WTC11 (cell line): ENCODE results near the gene HPSE2. TPM values are rescaled to one million over a fixed set of nuclear protein-coding genes. Genes with fewer than 3 reads are reported as not detected.

ENCODE experiments used
- ATAC-seq: fragments of 200-7000 bp; cut with Tn5 transposase; 2 replicates; pipeline ENCODE4 v1.10.0; 2021; ENCODE audit warnings: mild to moderate bottlenecking, moderate library complexity
- CTCF ChIA-PET: fragments of 300-600 bp; sonication (Branson Sonifier 250); formaldehyde crosslinking; loops from one replicate; lab custom pipeline; 2021; ENCODE audit warnings: antibody characterized with exemption; lab: Charles Lee
- POLR2A ChIA-PET: fragments of 350-600 bp; sonication (Branson Sonifier 250); formaldehyde crosslinking; loops from one replicate; lab custom pipeline; 2021; ENCODE audit warnings: antibody characterized with exemption; lab: Charles Lee
- DNase-seq: peaks from one replicate; pipeline ENCODE4 v3.0.0; 2021; ENCODE audit warnings: low spot score
- H3K27ac Mint-ChIP-seq: 2 replicates; pipeline ENCODE4 v1.8.0; 2021; ENCODE audit warnings: mixed read lengths
- H3K27me3 Mint-ChIP-seq: 2 replicates; pipeline ENCODE4 v1.8.0; 2021; ENCODE audit warnings: low read depth, mild to moderate bottlenecking, moderate library complexity, mixed read lengths
- H3K36me3 Mint-ChIP-seq: 2 replicates; pipeline ENCODE4 v1.8.0; 2021; ENCODE audit warnings: mixed read lengths
- H3K4me1 Mint-ChIP-seq: 2 replicates; pipeline ENCODE4 v1.8.0; 2022; ENCODE audit warnings: mixed read lengths
- H3K4me3 Mint-ChIP-seq: 2 replicates; pipeline ENCODE4 v1.8.0; 2021; ENCODE audit warnings: mild to moderate bottlenecking, moderate library complexity, mixed read lengths
- H3K9me3 Mint-ChIP-seq: 2 replicates; pipeline ENCODE4 v1.8.0; 2021; ENCODE audit warnings: mixed read lengths
- CBFB ChIP-seq: sonication (generic); formaldehyde crosslinking; IDR thresholded peaks from 2 replicates; pipeline ENCODE4 v1.8.1; 2022; ENCODE audit warnings: mild to moderate bottlenecking, low read depth, missing genetic modification reagents
- FOXP1 ChIP-seq: sonication (generic); formaldehyde crosslinking; IDR thresholded peaks from 2 replicates; pipeline ENCODE4 v1.8.0; 2022; ENCODE audit warnings: missing genetic modification reagents, mild to moderate bottlenecking, moderate library complexity, borderline replicate concordance
- HMGA2 ChIP-seq: fragments of 250-450 bp; sonication (Bioruptor Pico); IDR thresholded peaks from 2 replicates; pipeline ENCODE4 v1.4.0; 2021; ENCODE audit warnings: mild to moderate bottlenecking, moderate library complexity
- JUN ChIP-seq: sonication (generic); formaldehyde crosslinking; IDR thresholded peaks from 2 replicates; pipeline ENCODE4 v1.8.0; 2023; ENCODE audit warnings: mild to moderate bottlenecking, missing genetic modification reagents
- NFYB ChIP-seq: sonication (generic); formaldehyde crosslinking; conservative IDR thresholded peaks from 2 replicates; pipeline ENCODE4 v1.8.0; 2022; ENCODE audit warnings: low read depth, missing genetic modification reagents
- OVOL2 ChIP-seq: fragments of 250-450 bp; sonication (Bioruptor Pico); IDR thresholded peaks from 2 replicates; pipeline ENCODE4 v1.9.0; 2021; ENCODE audit warnings: mild to moderate bottlenecking, borderline replicate concordance
- ZNF138 ChIP-seq: sonication (generic); formaldehyde crosslinking; conservative IDR thresholded peaks from 2 replicates; pipeline ENCODE4 v1.8.1; 2022; ENCODE audit warnings: mild to moderate bottlenecking, moderate library complexity, missing genetic modification reagents
- ZNF232 ChIP-seq: sonication (generic); formaldehyde crosslinking; IDR thresholded peaks from 2 replicates; pipeline ENCODE4 v1.8.0; 2022; ENCODE audit warnings: mild to moderate bottlenecking, missing genetic modification reagents
- ZNF532 ChIP-seq: fragments of 250-450 bp; sonication (Bioruptor Pico); IDR thresholded peaks from 2 replicates; pipeline ENCODE4 v1.9.0; 2021; ENCODE audit warnings: mild to moderate bottlenecking, borderline replicate concordance
- total RNA-seq: library from RNA; stranded (reverse); gene quantifications from 3 replicates; pipeline ENCODE4 v1.2.3, GENCODE V29; 2021
- TF ChIP-seq, protein P1 (sequence below): sonication (generic); formaldehyde crosslinking; IDR thresholded peaks from 2 replicates; pipeline ENCODE4 v1.8.1; 2023; ENCODE audit warnings: mild to moderate bottlenecking, missing genetic modification reagents, borderline replicate concordance
- TF ChIP-seq, protein P2 (sequence below): sonication (generic); formaldehyde crosslinking; IDR thresholded peaks from 2 replicates; pipeline ENCODE4 v1.8.1; 2022; ENCODE audit warnings: missing genetic modification reagents, borderline replicate concordance
- TF ChIP-seq, protein P3 (sequence below): sonication (generic); formaldehyde crosslinking; IDR thresholded peaks from 2 replicates; pipeline ENCODE4 v1.8.1; 2022; ENCODE audit warnings: low read depth, missing genetic modification reagents, borderline replicate concordance
- TF ChIP-seq, protein P4 (sequence below): sonication (generic); formaldehyde crosslinking; IDR thresholded peaks from 2 replicates; pipeline ENCODE4 v1.8.0; 2022; ENCODE audit warnings: missing genetic modification reagents
- TF ChIP-seq, protein P5 (sequence below): sonication (generic); formaldehyde crosslinking; IDR thresholded peaks from 2 replicates; pipeline ENCODE4 v1.8.1; 2023; ENCODE audit warnings: mild to moderate bottlenecking, missing genetic modification reagents
- TF ChIP-seq, protein P6 (sequence below): sonication (generic); formaldehyde crosslinking; IDR thresholded peaks from 2 replicates; pipeline ENCODE4 v1.8.1; 2023; ENCODE audit warnings: mild to moderate bottlenecking, missing genetic modification reagents, moderate library complexity
- TF ChIP-seq, protein P7 (sequence below): sonication (generic); formaldehyde crosslinking; IDR thresholded peaks from 2 replicates; pipeline ENCODE4 v1.8.0; 2022; ENCODE audit warnings: mild to moderate bottlenecking, missing genetic modification reagents

The HPSE2 gene
- total RNA-seq, 1 experiment from 2014 or later: 0.66 TPM

GRCh38 chr10:99080275-99080945 lies 155.2 kb downstream of the HPSE2 start (continued):
- TF ChIP-seq, protein P1, sequence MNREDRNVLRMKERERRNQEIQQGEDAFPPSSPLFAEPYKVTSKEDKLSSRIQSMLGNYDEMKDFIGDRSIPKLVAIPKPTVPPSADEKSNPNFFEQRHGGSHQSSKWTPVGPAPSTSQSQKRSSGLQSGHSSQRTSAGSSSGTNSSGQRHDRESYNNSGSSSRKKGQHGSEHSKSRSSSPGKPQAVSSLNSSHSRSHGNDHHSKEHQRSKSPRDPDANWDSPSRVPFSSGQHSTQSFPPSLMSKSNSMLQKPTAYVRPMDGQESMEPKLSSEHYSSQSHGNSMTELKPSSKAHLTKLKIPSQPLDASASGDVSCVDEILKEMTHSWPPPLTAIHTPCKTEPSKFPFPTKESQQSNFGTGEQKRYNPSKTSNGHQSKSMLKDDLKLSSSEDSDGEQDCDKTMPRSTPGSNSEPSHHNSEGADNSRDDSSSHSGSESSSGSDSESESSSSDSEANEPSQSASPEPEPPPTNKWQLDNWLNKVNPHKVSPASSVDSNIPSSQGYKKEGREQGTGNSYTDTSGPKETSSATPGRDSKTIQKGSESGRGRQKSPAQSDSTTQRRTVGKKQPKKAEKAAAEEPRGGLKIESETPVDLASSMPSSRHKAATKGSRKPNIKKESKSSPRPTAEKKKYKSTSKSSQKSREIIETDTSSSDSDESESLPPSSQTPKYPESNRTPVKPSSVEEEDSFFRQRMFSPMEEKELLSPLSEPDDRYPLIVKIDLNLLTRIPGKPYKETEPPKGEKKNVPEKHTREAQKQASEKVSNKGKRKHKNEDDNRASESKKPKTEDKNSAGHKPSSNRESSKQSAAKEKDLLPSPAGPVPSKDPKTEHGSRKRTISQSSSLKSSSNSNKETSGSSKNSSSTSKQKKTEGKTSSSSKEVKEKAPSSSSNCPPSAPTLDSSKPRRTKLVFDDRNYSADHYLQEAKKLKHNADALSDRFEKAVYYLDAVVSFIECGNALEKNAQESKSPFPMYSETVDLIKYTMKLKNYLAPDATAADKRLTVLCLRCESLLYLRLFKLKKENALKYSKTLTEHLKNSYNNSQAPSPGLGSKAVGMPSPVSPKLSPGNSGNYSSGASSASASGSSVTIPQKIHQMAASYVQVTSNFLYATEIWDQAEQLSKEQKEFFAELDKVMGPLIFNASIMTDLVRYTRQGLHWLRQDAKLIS (CRISPR knock-in tag): no peak
- TF ChIP-seq ZNF138 (no peak), CBFB (no peak), FOXP1 (CRISPR knock-in tag) (no peak), ZNF232 (CRISPR knock-in tag) (no peak)
- TF ChIP-seq, protein P2, sequence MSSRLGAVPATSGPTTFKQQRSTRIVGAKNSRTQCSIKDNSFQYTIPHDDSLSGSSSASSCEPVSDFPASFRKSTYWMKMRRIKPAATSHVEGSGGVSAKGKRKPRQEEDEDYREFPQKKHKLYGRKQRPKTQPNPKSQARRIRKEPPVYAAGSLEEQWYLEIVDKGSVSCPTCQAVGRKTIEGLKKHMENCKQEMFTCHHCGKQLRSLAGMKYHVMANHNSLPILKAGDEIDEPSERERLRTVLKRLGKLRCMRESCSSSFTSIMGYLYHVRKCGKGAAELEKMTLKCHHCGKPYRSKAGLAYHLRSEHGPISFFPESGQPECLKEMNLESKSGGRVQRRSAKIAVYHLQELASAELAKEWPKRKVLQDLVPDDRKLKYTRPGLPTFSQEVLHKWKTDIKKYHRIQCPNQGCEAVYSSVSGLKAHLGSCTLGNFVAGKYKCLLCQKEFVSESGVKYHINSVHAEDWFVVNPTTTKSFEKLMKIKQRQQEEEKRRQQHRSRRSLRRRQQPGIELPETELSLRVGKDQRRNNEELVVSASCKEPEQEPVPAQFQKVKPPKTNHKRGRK (CRISPR knock-in tag): no peak

DNA sequence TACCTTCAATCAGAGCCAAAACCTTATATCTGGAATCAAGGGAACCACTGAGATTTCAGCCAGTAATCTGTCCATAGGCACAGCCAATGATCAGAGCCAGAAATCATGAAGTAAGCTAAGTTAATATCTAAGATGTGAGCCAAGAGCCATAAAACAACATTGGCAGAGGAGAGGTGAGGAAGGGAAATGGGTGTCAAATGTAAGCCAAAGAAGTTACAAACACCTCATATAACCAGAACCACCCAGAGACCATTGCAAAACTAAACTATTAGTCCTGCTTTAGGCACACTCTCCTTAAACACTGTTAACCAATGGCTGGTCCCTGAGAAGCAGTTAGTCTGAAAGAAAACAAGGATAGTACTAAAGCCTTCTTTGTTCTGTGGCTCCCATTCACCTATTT lies 173.1 kb downstream of the HPSE2 start:
- Mint-ChIP-seq H3K27me3 (no peaks in the 10 kb centered on the region; the same call in 1 of the 2 replicates), H3K36me3 (peaks cover 15% of the 10 kb centered on the region), H3K4me3 (no peak overlapping the region), H3K4me1 (no peaks in the 10 kb centered on the region), H3K27ac (no peak overlapping the region), H3K9me3 (peaks cover 20% of the 10 kb centered on the region)
- ATAC-seq: no peak
- DNase-seq: no peak
- ChIA-PET POLR2A (no interaction called here), CTCF (no interaction called here)
- TF ChIP-seq, protein P3, sequence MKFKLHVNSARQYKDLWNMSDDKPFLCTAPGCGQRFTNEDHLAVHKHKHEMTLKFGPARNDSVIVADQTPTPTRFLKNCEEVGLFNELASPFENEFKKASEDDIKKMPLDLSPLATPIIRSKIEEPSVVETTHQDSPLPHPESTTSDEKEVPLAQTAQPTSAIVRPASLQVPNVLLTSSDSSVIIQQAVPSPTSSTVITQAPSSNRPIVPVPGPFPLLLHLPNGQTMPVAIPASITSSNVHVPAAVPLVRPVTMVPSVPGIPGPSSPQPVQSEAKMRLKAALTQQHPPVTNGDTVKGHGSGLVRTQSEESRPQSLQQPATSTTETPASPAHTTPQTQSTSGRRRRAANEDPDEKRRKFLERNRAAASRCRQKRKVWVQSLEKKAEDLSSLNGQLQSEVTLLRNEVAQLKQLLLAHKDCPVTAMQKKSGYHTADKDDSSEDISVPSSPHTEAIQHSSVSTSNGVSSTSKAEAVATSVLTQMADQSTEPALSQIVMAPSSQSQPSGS (CRISPR knock-in tag): no peak
- TF ChIP-seq JUN (CRISPR knock-in tag): no peak
- no peak for TF ChIP-seq HMGA2
- TF ChIP-seq, protein P4, sequence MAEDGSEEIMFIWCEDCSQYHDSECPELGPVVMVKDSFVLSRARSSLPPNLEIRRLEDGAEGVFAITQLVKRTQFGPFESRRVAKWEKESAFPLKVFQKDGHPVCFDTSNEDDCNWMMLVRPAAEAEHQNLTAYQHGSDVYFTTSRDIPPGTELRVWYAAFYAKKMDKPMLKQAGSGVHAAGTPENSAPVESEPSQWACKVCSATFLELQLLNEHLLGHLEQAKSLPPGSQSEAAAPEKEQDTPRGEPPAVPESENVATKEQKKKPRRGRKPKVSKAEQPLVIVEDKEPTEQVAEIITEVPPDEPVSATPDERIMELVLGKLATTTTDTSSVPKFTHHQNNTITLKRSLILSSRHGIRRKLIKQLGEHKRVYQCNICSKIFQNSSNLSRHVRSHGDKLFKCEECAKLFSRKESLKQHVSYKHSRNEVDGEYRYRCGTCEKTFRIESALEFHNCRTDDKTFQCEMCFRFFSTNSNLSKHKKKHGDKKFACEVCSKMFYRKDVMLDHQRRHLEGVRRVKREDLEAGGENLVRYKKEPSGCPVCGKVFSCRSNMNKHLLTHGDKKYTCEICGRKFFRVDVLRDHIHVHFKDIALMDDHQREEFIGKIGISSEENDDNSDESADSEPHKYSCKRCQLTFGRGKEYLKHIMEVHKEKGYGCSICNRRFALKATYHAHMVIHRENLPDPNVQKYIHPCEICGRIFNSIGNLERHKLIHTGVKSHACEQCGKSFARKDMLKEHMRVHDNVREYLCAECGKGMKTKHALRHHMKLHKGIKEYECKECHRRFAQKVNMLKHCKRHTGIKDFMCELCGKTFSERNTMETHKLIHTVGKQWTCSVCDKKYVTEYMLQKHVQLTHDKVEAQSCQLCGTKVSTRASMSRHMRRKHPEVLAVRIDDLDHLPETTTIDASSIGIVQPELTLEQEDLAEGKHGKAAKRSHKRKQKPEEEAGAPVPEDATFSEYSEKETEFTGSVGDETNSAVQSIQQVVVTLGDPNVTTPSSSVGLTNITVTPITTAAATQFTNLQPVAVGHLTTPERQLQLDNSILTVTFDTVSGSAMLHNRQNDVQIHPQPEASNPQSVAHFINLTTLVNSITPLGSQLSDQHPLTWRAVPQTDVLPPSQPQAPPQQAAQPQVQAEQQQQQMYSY: no peak
- no peak for TF ChIP-seq OVOL2 (CRISPR knock-in tag)
- no peak for TF ChIP-seq ZNF532 (CRISPR knock-in tag)
- TF ChIP-seq, protein P5, sequence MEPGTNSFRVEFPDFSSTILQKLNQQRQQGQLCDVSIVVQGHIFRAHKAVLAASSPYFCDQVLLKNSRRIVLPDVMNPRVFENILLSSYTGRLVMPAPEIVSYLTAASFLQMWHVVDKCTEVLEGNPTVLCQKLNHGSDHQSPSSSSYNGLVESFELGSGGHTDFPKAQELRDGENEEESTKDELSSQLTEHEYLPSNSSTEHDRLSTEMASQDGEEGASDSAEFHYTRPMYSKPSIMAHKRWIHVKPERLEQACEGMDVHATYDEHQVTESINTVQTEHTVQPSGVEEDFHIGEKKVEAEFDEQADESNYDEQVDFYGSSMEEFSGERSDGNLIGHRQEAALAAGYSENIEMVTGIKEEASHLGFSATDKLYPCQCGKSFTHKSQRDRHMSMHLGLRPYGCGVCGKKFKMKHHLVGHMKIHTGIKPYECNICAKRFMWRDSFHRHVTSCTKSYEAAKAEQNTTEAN: no peak
- no peak for TF ChIP-seq NFYB
- TF ChIP-seq, protein P6, sequence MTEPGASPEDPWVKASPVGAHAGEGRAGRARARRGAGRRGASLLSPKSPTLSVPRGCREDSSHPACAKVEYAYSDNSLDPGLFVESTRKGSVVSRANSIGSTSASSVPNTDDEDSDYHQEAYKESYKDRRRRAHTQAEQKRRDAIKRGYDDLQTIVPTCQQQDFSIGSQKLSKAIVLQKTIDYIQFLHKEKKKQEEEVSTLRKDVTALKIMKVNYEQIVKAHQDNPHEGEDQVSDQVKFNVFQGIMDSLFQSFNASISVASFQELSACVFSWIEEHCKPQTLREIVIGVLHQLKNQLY (CRISPR knock-in tag): no peak
- TF ChIP-seq, protein P7, sequence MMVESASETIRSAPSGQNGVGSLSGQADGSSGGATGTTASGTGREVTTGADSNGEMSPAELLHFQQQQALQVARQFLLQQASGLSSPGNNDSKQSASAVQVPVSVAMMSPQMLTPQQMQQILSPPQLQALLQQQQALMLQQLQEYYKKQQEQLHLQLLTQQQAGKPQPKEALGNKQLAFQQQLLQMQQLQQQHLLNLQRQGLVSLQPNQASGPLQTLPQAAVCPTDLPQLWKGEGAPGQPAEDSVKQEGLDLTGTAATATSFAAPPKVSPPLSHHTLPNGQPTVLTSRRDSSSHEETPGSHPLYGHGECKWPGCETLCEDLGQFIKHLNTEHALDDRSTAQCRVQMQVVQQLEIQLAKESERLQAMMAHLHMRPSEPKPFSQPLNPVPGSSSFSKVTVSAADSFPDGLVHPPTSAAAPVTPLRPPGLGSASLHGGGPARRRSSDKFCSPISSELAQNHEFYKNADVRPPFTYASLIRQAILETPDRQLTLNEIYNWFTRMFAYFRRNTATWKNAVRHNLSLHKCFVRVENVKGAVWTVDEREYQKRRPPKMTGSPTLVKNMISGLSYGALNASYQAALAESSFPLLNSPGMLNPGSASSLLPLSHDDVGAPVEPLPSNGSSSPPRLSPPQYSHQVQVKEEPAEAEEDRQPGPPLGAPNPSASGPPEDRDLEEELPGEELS (CRISPR knock-in tag): no peak
